IgD-negative memory B cell (primary cell): ENCODE data around the gene MCAM. TPM values are rescaled to one million over a fixed set of nuclear protein-coding genes. Genes with fewer than 3 reads are reported as not detected.

Experiments
- H3K27ac Mint-ChIP-seq, 3 donors: one replicate each; pipeline ENCODE4 v1.8.0; 2020 to 2022; ENCODE audit warnings: mild to moderate bottlenecking in 3 of 3, mixed read lengths in 3 of 3, moderate library complexity in 1 of 3
- H3K27me3 Mint-ChIP-seq: one replicate; pipeline ENCODE4 v1.8.0; 2021; ENCODE audit warnings: mixed read lengths
- H3K36me3 Mint-ChIP-seq: one replicate; pipeline ENCODE4 v1.8.0; 2020; ENCODE audit warnings: mild to moderate bottlenecking, mixed read lengths
- H3K4me1 Mint-ChIP-seq, 3 donors: one replicate each; pipeline ENCODE4 v1.8.0; 2020 to 2022; ENCODE audit warnings: mixed read lengths in 3 of 3, mild to moderate bottlenecking in 1 of 3
- H3K4me3 Mint-ChIP-seq, 4 donors: one replicate each; pipeline ENCODE4 v1.8.0; 2020 to 2022; ENCODE audit warnings: mild to moderate bottlenecking in 4 of 4, mixed read lengths in 4 of 4, moderate library complexity in 3 of 4
- H3K9me3 Mint-ChIP-seq, 3 donors: one replicate each; pipeline ENCODE4 v1.8.0; 2020 to 2021; ENCODE audit warnings: mixed read lengths in 3 of 3, mild to moderate bottlenecking in 1 of 3
- polyA plus RNA-seq: library from polyadenylated mRNA; unstranded; fragments of 300-500 nt; fragmentation: Illumina TruSeq; gene quantifications from one replicate; pipeline ENCODE4 v1.2.3, GENCODE V29; 2021

MCAM gene
- polyA plus RNA-seq, 1 donor from 2014 or later: 1.3 TPM

- Mint-ChIP-seq H3K27me3 (peaks cover 45% of the 10 kb centered on the region), H3K27ac (peak within 1 kb of the TSS in 2 of 3 donors; percentile 16 to 69), H3K4me3 (peak within 1 kb of the TSS in 2 of 4 donors; percentile 6 to 76), H3K36me3 (peaks cover 10% of the 10 kb centered on the region), H3K9me3 (peaks cover 0 to 2% (median 0%) of the 10 kb centered on the region in 3 donors), H3K4me1 (peaks cover 10 to 18% (median 10%) of the 10 kb centered on the region in 3 donors)
Measured at GRCh38 chr11:119340335-119341221, 23.6 kb upstream of the MCAM start, which contains the start of gene C1QTNF5. Gene C1QTNF5, minus strand, starts transcription at chr11:119340883. Its CDS starts 486 bp downstream, at chr11:119340397.

GRCh38 chr11:119339589-119340334 lies 22.8 kb upstream of the MCAM start:
- H3K4me3 Mint-ChIP-seq: peak overlapping the region in 3 of 4 donors; percentile 50 to 84 (median 68)
- no peak overlapping the region for H3K27ac Mint-ChIP-seq
- peaks cover 39% of the 10 kb centered on the region for H3K27me3 Mint-ChIP-seq
- H3K9me3 Mint-ChIP-seq: peaks cover 0 to 2% (median 0%) of the 10 kb centered on the region in 3 donors
- peaks cover 10% of the 10 kb centered on the region for H3K36me3 Mint-ChIP-seq
- peaks cover 10 to 21% (median 11%) of the 10 kb centered on the region in 3 donors for H3K4me1 Mint-ChIP-seq

- H3K27ac Mint-ChIP-seq: no peak overlapping the region
- peak overlapping the region in 3 of 4 donors; percentile 50 to 84 (median 68) for H3K4me3 Mint-ChIP-seq
Measured at GRCh38 chr11:119338965-119339588, 22.1 kb upstream of the MCAM start.

GRCh38 chr11:119338318-119338890 lies 21.5 kb upstream of the MCAM start:
- peaks cover 10% of the 10 kb centered on the region for H3K36me3 Mint-ChIP-seq
- H3K27ac Mint-ChIP-seq: peak overlapping the region in 1 of 3 donors; percentile 3
- H3K9me3 Mint-ChIP-seq: peaks cover 0 to 2% (median 0%) of the 10 kb centered on the region in 3 donors
- peak overlapping the region; percentile 4 to 67 (median 56) for H3K4me3 Mint-ChIP-seq
- H3K4me1 Mint-ChIP-seq: peaks cover 13 to 25% (median 19%) of the 10 kb centered on the region in 3 donors
- H3K27me3 Mint-ChIP-seq: peaks cover 32% of the 10 kb centered on the region

More at GRCh38 chr11:119338965-119339588, 22.1 kb upstream of the MCAM start:
- Mint-ChIP-seq H3K4me1 (peaks cover 11 to 22% (median 15%) of the 10 kb centered on the region in 3 donors), H3K9me3 (peaks cover 0 to 2% (median 0%) of the 10 kb centered on the region in 3 donors), H3K36me3 (peaks cover 10% of the 10 kb centered on the region), H3K27me3 (peaks cover 39% of the 10 kb centered on the region)

- Mint-ChIP-seq H3K36me3 (peaks cover 11% of the 10 kb centered on the region), H3K27me3 (peaks cover 26% of the 10 kb centered on the region), H3K27ac (peak overlapping the region in 1 of 3 donors; percentile 72), H3K9me3 (peaks cover 0 to 2% (median 0%) of the 10 kb centered on the region in 3 donors), H3K4me1 (peaks cover 13 to 27% (median 23%) of the 10 kb centered on the region in 3 donors), H3K4me3 (peak overlapping the region in 3 of 4 donors; percentile 65 to 93 (median 67))
Measured at GRCh38 chr11:119337581-119338317, 20.8 kb upstream of the MCAM start.

GRCh38 chr11:119336744-119337469 lies 20.0 kb upstream of the MCAM start:
- H3K4me1 Mint-ChIP-seq: peaks cover 13 to 28% (median 26%) of the 10 kb centered on the region in 3 donors
- H3K27me3 Mint-ChIP-seq: peaks cover 23% of the 10 kb centered on the region
- peak overlapping the region in 2 of 3 donors; percentile 72 to 96 for H3K27ac Mint-ChIP-seq
- H3K36me3 Mint-ChIP-seq: peaks cover 12% of the 10 kb centered on the region
- peak overlapping the region; percentile 45 to 93 (median 60) for H3K4me3 Mint-ChIP-seq
- peaks cover 0 to 2% (median 0%) of the 10 kb centered on the region in 3 donors for H3K9me3 Mint-ChIP-seq

GRCh38 chr11:119335655-119336543 lies 19.0 kb upstream of the MCAM start:
- H3K4me1 Mint-ChIP-seq: peaks cover 8 to 23% (median 22%) of the 10 kb centered on the region in 3 donors
- peaks cover 11% of the 10 kb centered on the region for H3K36me3 Mint-ChIP-seq
- peaks cover 0 to 2% (median 0%) of the 10 kb centered on the region in 3 donors for H3K9me3 Mint-ChIP-seq
- peak overlapping the region in 2 of 3 donors; percentile 72 to 96 for H3K27ac Mint-ChIP-seq
- H3K27me3 Mint-ChIP-seq: peaks cover 15% of the 10 kb centered on the region
- peak overlapping the region; percentile 93 to 99 (median 95) for H3K4me3 Mint-ChIP-seq

- H3K36me3 Mint-ChIP-seq: peaks cover 10% of the 10 kb centered on the region
Measured at GRCh38 chr11:119335091-119335654, 18.2 kb upstream of the MCAM start.

GRCh38 chr11:119334174-119334930 lies 17.4 kb upstream of the MCAM start, which contains the start of gene RNF26:
Gene RNF26, plus strand, starts transcription at chr11:119334527. Its CDS starts 596 bp downstream, at chr11:119335123.
- Mint-ChIP-seq H3K4me3 (peak within 1 kb of the TSS; percentile 93 to 99 (median 95)), H3K9me3 (peaks cover 0 to 2% (median 0%) of the 10 kb centered on the region in 3 donors), H3K27ac (peak within 1 kb of the TSS; percentile 86 to 96 (median 96)), H3K36me3 (peaks cover 10% of the 10 kb centered on the region), H3K4me1 (peaks cover 6 to 20% (median 20%) of the 10 kb centered on the region in 3 donors), H3K27me3 (peaks cover 18% of the 10 kb centered on the region)

More at GRCh38 chr11:119335091-119335654, 18.2 kb upstream of the MCAM start:
- H3K4me3 Mint-ChIP-seq: peak overlapping the region; percentile 93 to 99 (median 95)
- H3K27me3 Mint-ChIP-seq: peaks cover 18% of the 10 kb centered on the region
- H3K4me1 Mint-ChIP-seq: peaks cover 7 to 21% (median 21%) of the 10 kb centered on the region in 3 donors
- H3K9me3 Mint-ChIP-seq: peaks cover 0 to 2% (median 0%) of the 10 kb centered on the region in 3 donors
- H3K27ac Mint-ChIP-seq: peak overlapping the region; percentile 84 to 96 (median 86)

DNA sequence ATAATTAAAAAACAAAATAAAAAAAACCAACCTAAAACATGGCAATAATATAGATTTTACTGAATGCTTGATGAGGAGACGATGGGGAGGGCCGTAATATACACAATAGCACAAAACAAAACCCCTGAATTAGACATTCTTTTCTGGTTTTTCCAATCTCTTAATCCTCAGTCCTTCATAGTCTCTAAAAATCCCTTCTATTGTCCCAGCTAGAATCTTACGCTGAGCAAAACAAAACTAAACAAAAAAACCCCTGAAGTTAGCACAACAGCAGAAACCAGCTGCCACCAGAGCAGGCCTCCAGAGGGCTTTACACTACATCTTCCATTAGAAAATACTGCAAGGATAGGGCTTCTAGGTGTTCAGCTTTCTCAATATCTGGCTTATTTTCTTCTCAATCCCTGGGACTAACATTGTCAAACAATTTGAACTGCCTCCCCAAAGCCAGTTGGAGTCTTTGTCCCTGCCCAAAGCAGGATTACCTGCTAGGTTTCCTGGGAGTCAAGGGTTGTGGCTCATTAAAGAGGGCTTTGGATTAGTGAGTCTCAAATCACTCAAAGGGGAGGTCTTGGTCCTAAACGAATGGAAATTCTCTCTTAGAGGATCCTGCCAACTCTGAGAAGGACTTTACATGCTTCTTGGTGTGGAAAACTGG lies 15.3 kb upstream of the MCAM start:
- H3K4me3 Mint-ChIP-seq: peak overlapping the region in 1 of 4 donors; percentile 93
- no peaks in the 10 kb centered on the region for H3K9me3 Mint-ChIP-seq
- H3K27me3 Mint-ChIP-seq: peaks cover 9% of the 10 kb centered on the region
- H3K36me3 Mint-ChIP-seq: peaks cover 6% of the 10 kb centered on the region
- H3K4me1 Mint-ChIP-seq: peaks cover 5 to 16% (median 12%) of the 10 kb centered on the region in 3 donors
- peak overlapping the region in 1 of 3 donors; percentile 86 for H3K27ac Mint-ChIP-seq

GRCh38 chr11:119330237-119330636 lies 13.3 kb upstream of the MCAM start:
- no peak overlapping the region for H3K4me3 Mint-ChIP-seq
- peaks cover 3 to 16% (median 8%) of the 10 kb centered on the region in 3 donors for H3K4me1 Mint-ChIP-seq
- peaks cover 3% of the 10 kb centered on the region for H3K36me3 Mint-ChIP-seq
- H3K27me3 Mint-ChIP-seq: peaks cover 9% of the 10 kb centered on the region
- no peaks in the 10 kb centered on the region for H3K9me3 Mint-ChIP-seq
- no peak overlapping the region for H3K27ac Mint-ChIP-seq
